ENCODE results near the gene GOLGA3. TPM values are rescaled to one million over a fixed set of nuclear protein-coding genes. Genes with fewer than 3 reads are reported as not detected.

GOLGA3 gene
- total RNA-seq, 2 donors from 2014 or later = 99.1 to 109 TPM

DNA sequence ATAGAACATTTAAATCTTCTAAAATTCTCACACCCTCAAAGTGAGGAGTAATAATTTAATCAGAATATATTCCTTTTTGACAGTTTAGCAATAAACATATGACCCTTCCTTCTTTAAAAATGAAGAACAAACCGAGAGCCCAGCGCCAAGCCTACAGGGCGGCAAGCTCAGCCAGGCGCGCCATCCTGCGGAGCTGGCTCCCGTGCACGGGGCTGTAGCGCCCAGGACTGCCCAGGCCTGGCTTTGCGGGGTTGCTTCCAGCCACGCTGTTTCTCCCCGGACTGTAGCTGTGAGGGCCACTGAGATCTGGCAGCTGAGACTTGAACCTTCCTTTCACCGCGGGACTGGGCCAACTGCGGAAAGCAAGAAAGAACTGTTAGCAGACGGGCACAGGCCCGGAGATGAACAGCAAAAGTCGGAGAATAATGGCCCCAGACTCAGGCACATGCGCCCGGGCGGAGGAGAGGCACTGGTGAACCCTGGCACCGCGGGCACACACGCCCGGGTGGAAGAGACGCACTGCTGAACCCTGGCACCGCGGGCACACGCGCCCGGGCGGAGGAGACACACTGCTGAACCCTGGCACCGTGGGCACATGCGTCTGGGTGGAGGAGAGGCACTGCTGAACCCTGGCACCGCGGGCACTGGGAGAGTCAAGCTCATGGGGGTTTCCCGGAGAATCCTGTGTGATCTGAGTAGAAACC is 101.4 kb downstream of the GOLGA3 start:
- TF ChIP-seq, protein P1, sequence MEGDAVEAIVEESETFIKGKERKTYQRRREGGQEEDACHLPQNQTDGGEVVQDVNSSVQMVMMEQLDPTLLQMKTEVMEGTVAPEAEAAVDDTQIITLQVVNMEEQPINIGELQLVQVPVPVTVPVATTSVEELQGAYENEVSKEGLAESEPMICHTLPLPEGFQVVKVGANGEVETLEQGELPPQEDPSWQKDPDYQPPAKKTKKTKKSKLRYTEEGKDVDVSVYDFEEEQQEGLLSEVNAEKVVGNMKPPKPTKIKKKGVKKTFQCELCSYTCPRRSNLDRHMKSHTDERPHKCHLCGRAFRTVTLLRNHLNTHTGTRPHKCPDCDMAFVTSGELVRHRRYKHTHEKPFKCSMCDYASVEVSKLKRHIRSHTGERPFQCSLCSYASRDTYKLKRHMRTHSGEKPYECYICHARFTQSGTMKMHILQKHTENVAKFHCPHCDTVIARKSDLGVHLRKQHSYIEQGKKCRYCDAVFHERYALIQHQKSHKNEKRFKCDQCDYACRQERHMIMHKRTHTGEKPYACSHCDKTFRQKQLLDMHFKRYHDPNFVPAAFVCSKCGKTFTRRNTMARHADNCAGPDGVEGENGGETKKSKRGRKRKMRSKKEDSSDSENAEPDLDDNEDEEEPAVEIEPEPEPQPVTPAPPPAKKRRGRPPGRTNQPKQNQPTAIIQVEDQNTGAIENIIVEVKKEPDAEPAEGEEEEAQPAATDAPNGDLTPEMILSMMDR (IDR thresholded peaks at IDR 0.05) = no peak
- TF ChIP-seq POLR2AphosphoS5 (IDR thresholded peaks at IDR 0.05) (no peak), POLR2A (IDR thresholded peaks at IDR 0.05) (no peak)
- H3K27ac ChIP-seq = no peak overlapping the region
- no peak overlapping the region for H3K4me3 ChIP-seq
- 94% methylated on average over 37 of the region's 37 CpGs for WGBS
- H3K9me3 ChIP-seq = no peaks in the 10 kb centered on the region
- intact Hi-C loops (cut with DNase I) = no loop called here
- H3K27me3 ChIP-seq (replicated peaks; ENCODE audit: insufficient read depth) = no peaks in the 10 kb centered on the region
- H3K4me1 ChIP-seq (replicated peaks) = no peaks in the 10 kb centered on the region
- peaks cover 12 to 35% of the 10 kb centered on the region in 2 donors for H3K36me3 ChIP-seq
- no peak for DNase-seq (ENCODE audit: low spot score)

DNA sequence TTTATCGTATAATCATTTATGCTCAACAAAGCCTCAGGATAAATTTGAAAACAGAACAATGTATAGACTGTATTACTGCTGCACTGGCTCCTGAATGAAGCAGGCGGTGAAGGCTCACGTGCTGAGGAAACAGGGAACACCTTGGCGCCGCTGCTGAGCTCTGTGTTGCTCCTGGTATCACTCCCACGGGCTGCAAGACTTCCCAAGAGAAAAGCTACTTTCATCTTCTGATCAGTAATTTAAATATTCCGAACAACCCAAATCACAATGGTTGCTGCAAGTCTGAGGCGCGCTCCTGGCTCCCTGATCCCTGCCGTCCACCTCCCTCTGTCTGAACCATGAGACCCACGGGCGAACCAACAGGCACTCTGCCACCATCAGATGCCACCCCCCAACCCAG is 102.3 kb downstream of the GOLGA3 start:
- Histone ChIP-seq H3K9me3 (no peaks in the 10 kb centered on the region), H3K36me3 (peaks cover 12 to 30% of the 10 kb centered on the region in 2 donors), H3K27me3 (replicated peaks; ENCODE audit: insufficient read depth) (no peaks in the 10 kb centered on the region), H3K4me3 (no peak overlapping the region), H3K4me1 (replicated peaks) (no peaks in the 10 kb centered on the region), H3K27ac (no peak overlapping the region)
- intact Hi-C loops (cut with DNase I) = no loop called here
- WGBS = 95% methylated on average over 12 of the region's 12 CpGs
- DNase-seq (ENCODE audit: low spot score) = no peak
- TF ChIP-seq POLR2AphosphoS5 (IDR thresholded peaks at IDR 0.05) = no peak
- TF ChIP-seq, protein P1 (IDR thresholded peaks at IDR 0.05) = no peak

DNA sequence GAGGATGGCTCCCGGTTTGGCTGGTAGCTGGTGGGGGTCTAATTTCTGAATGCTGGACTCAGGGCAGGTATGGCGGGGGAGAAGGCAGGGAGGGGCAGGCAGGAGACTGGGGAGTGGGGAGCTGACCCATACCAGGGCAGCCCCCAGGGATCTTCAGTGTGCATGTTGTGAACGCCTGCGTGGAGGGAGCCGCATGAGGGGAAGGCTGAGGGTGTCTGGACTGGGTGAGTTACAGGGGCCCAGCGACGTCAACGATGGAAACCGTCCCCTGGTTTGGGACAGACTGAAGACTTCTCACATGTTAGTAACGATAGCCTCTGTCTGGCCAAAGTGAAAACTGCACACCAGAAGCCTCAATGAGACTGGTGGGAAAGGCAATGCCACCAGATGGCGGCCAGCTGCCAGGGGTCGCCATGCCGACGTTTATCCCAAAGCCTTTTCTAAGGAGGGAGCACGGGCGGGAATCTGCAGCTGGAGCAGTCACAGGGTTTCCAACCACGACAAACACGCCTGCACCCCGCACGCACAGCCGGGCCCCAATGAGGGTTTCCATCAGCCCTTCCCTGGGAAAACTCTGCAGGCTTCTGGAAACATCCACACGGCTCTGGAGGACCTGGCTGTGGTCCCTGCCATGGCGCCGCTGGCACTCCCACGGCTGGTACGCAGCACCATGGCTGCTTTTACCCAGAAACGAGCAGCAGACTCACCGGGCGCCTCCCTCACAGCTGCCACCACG is 104.0 kb downstream of the GOLGA3 start:
- TF ChIP-seq, protein P1 (IDR thresholded peaks at IDR 0.05) = no peak
- TF ChIP-seq POLR2AphosphoS5 (IDR thresholded peaks at IDR 0.05) = no peak
- H3K4me3 ChIP-seq = no peak overlapping the region
- no peaks in the 10 kb centered on the region for H3K27me3 ChIP-seq (replicated peaks; ENCODE audit: insufficient read depth)
- H3K9me3 ChIP-seq = no peaks in the 10 kb centered on the region
- no peak for DNase-seq (ENCODE audit: low spot score)
- intact Hi-C loops (cut with DNase I) = no loop called here
- H3K27ac ChIP-seq = no peak overlapping the region
- H3K4me1 ChIP-seq (replicated peaks) = no peaks in the 10 kb centered on the region
- H3K36me3 ChIP-seq = peaks cover 9 to 37% of the 10 kb centered on the region in 2 donors
- 90% methylated on average over 30 of the region's 30 CpGs for WGBS

DNA sequence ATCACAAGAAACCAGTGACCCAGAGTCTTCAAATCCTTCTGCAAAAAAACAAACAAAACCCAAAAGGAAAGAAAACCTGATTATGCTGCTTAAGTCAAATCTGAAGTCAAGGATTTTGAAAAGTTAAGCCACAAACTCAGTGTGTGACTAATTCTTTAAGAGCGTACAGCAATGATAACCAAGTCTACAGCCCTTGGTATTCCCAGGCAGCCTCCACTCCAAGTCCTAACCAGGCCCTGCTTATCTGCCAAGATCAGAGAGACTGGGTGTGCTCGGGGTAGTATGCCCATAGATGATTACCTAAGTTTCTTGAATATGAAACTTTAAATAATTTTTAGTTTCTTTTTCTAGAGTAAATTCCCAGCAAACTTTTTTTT is 104.9 kb downstream of the GOLGA3 start:
- Histone ChIP-seq H3K9me3 (no peaks in the 10 kb centered on the region), H3K4me1 (replicated peaks) (no peaks in the 10 kb centered on the region), H3K27ac (no peak overlapping the region), H3K36me3 (peaks cover 9 to 43% of the 10 kb centered on the region in 2 donors), H3K27me3 (replicated peaks; ENCODE audit: insufficient read depth) (no peaks in the 10 kb centered on the region), H3K4me3 (no peak overlapping the region)
- TF ChIP-seq POLR2A (IDR thresholded peaks at IDR 0.05) = no peak
- no peak for DNase-seq (ENCODE audit: low spot score)
- WGBS = 94% methylated on average over 2 of the region's 2 CpGs
- intact Hi-C loops (cut with DNase I) = no loop called here

DNA sequence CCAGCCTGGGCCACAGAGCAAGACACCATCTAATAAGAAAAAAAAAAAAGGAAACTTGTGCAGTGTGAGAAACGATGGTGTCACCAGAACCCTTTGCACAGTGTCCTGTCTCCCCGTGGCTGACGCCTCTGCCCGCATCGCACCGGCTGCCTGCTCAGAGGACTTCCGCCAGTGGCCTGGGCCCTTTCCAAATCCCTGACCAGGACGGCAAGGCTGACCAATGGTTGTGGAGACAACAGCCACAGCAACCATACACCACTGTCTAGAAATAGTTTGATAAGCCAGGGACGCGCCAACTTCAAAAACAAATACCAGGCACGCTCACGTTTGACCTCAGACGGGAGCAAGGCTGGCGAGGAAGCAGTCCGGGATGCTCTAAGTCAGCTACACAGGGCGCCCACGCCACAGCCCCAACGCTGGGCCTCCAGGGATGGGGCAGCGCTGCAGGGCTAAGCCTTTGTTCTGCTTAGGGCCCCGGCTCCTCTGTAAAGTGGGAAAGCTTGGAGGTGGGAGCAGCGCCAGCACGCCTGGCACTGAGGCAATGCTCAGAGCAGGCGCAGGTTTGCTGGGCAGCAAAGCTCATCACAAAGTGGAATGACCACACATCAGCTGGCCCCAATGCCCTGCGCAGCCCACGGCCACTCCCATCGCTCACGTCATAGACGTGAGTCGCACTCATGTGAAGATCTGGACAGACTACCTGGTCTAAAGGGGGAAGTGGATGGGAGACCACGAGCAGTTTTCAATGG is 105.5 kb downstream of the GOLGA3 start:
- 86% methylated on average over 30 of the region's 30 CpGs for WGBS
- H3K4me1 ChIP-seq (replicated peaks) = no peaks in the 10 kb centered on the region
- H3K27ac ChIP-seq = no peak overlapping the region
- no peak for DNase-seq (ENCODE audit: low spot score)
- H3K4me3 ChIP-seq = no peak overlapping the region
- peaks cover 9 to 41% of the 10 kb centered on the region in 2 donors for H3K36me3 ChIP-seq
- H3K27me3 ChIP-seq (replicated peaks; ENCODE audit: insufficient read depth) = no peaks in the 10 kb centered on the region
- intact Hi-C loops (cut with DNase I) = no loop called here
- TF ChIP-seq POLR2A (IDR thresholded peaks at IDR 0.05) (no peak), POLR2AphosphoS5 (IDR thresholded peaks at IDR 0.05) (no peak)
- TF ChIP-seq, protein P1 (IDR thresholded peaks at IDR 0.05) = no peak
- H3K9me3 ChIP-seq = no peaks in the 10 kb centered on the region
